Hepatocyte (in vitro differentiated cells): Measurements from ENCODE around the gene VAV3. TPM values are rescaled to one million over a fixed set of nuclear protein-coding genes. Genes with fewer than 3 reads are reported as not detected.

ENCODE experiments used
- DNase-seq: peaks from one replicate; pipeline ENCODE4 v3.0.0-alpha.2; 2016; ENCODE audit warnings: low spot score
- H2AFZ ChIP-seq: fragments of 200-600 bp; sonication (generic); 2 replicates; pipeline ENCODE4 v1.6.0; 2016; ENCODE audit warnings: antibody characterized with exemption, mild to moderate bottlenecking
- H3K27ac ChIP-seq: fragments of 200-600 bp; sonication (generic); 2 replicates; pipeline ENCODE4 v1.5.1; 2016; ENCODE audit warnings: mild to moderate bottlenecking
- H3K27me3 ChIP-seq: fragments of 200-600 bp; sonication (generic); 2 replicates; pipeline ENCODE4 v1.6.1; 2016
- H3K36me3 ChIP-seq: fragments of 200-600 bp; sonication (generic); replicated peaks from 2 replicates; pipeline ENCODE4 v1.5.1; 2016; ENCODE audit warnings: low read depth; ENCODE audit not compliant: insufficient read depth
- H3K4me1 ChIP-seq: fragments of 200-600 bp; sonication (generic); 2 replicates; pipeline ENCODE4 v1.5.1; 2016; ENCODE audit warnings: mild to moderate bottlenecking, moderate library complexity; ENCODE audit not compliant: insufficient read depth
- H3K4me2 ChIP-seq: fragments of 200-600 bp; sonication (generic); 2 replicates; pipeline ENCODE4 v1.6.0; 2016
- H3K4me3 ChIP-seq: fragments of 200-600 bp; sonication (generic); 2 replicates; pipeline ENCODE4 v1.5.1; 2016; ENCODE audit warnings: mild to moderate bottlenecking
- H3K79me2 ChIP-seq: fragments of 200-600 bp; sonication (generic); 2 replicates; pipeline ENCODE4 v1.6.0; 2017; ENCODE audit warnings: mild to moderate bottlenecking
- H3K9me2 ChIP-seq: fragments of 200-600 bp; sonication (generic); replicated peaks from 2 replicates; pipeline ENCODE4 v1.6.0; 2017; ENCODE audit warnings: mild to moderate bottlenecking; ENCODE audit not compliant: insufficient read depth
- H3K9me3 ChIP-seq: fragments of 200-600 bp; sonication (generic); 2 replicates; pipeline ENCODE4 v1.5.1; 2016; ENCODE audit warnings: low read depth, mild to moderate bottlenecking
- H4K20me1 ChIP-seq: fragments of 200-600 bp; sonication (generic); 2 replicates; pipeline ENCODE4 v1.6.0; 2016; ENCODE audit warnings: mild to moderate bottlenecking; ENCODE audit not compliant: insufficient read depth, poor library complexity, severe bottlenecking
- CTCF ChIP-seq: fragments of 200-600 bp; sonication (generic); IDR thresholded peaks from 2 replicates; pipeline ENCODE4 v1.5.1; 2016; ENCODE audit warnings: antibody characterized with exemption, mild to moderate bottlenecking; ENCODE audit not compliant: poor library complexity
- EZH2 ChIP-seq: fragments of 200-600 bp; sonication (generic); IDR thresholded peaks from 2 replicates; pipeline ENCODE4 v1.6.1; 2016; ENCODE audit warnings: antibody characterized with exemption, mild to moderate bottlenecking, borderline replicate concordance
- EZH2phosphoT487 ChIP-seq: fragments of 200-600 bp; sonication (generic); IDR thresholded peaks from one replicate; pipeline ENCODE4 v1.6.1; 2018; ENCODE audit warnings: antibody characterized with exemption, mild to moderate bottlenecking, low read depth, moderate library complexity; ENCODE audit not compliant: unreplicated experiment, severe bottlenecking
- WGBS: methylation state at CpG from one replicate; pipeline ENCODE4 v1.1.6; 2016; ENCODE audit warnings: low lambda C conversion rate; ENCODE audit errors: missing lambda C conversion rate; 5-methylcytosine and 5-hydroxymethylcytosine counted together
- polyA plus RNA-seq: library from polyadenylated mRNA; unstranded; fragments of >200 nt; fragmentation: Nextera tagmentation; extraction: Ambion mirVana; gene quantifications from 2 replicates; pipeline ENCODE4 v1.2.1, GENCODE V29; 2016
- total RNA-seq: library from RNA; depleted of rRNA; stranded (reverse); fragments of >200 nt; gene quantifications from 2 replicates; pipeline ENCODE4 v1.2.3, GENCODE V29; 2014

Gene VAV3
- total and polyA plus RNA-seq, 2 experiments from 2014 or later: 12.3 to 40.5 TPM

DNA sequence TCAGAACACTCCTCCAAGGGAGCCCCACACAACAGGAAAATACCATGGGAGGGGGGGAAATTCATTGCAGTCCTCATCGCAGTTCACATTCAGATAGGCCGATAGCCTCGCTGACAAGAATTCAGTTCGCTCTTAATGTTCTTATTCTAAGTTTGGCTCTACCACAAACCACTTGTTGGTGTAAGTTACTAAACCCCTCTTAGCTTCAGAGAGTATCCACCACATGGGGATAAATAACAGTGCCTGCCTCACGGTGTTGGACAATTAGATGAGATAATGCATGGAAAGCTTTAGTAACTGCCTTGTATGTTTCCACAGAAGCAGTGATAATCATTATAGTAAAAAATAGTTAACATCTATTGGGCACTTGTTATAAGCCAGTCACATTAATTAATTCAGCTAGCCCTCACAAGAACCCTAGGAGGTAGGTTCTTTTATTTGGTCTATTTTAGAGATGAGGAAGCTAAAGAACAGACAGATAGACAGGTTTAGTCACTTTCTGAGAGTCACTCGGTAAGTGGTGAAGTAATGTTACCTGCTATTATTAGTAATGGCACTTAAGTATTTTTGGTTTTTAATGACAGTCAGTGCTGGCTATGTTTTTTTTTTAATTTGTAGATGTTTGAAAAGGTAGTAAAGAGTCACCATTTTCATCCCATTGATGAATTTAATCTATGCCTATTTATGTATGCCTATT lies 10.1 kb downstream of the VAV3 start:
- H3K27ac ChIP-seq: no peak overlapping the region
- H3K36me3 ChIP-seq: no peaks in the 10 kb centered on the region
- H3K9me3 ChIP-seq: no peaks in the 10 kb centered on the region
- H4K20me1 ChIP-seq: no peaks in the 10 kb centered on the region
- H3K4me2 ChIP-seq: no peak overlapping the region
- no peaks in the 10 kb centered on the region for H3K9me2 ChIP-seq
- DNase-seq: no peak
- no peak overlapping the region for H3K4me3 ChIP-seq
- 92% methylated on average over 6 of the region's 6 CpGs for WGBS
- H3K4me1 ChIP-seq: no peaks in the 10 kb centered on the region
- H3K79me2 ChIP-seq: no peaks in the 10 kb centered on the region
- no peak overlapping the region for H2AFZ ChIP-seq
- TF ChIP-seq EZH2phosphoT487 (no peak), EZH2 (no peak), CTCF (no peak)
- peaks cover 6% of the 10 kb centered on the region for H3K27me3 ChIP-seq

DNA sequence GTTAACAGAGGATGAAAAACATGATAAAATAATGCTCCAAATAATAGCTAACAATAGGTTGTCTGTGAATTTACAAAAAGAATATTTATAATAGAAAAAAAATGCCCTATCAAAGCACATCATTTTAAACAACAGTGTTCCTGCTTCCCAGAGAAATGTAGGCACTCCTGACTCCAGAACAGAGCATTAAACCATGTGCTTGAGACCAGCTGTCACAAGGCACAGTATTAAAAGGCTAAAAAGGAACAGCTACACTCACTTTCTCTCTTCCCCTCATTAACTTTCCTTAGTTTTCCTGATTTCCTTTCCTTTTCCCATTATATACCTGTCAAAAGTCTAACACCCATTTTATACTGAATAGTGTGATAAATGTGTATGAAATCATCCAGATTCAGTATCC lies 10.9 kb downstream of the VAV3 start:
- no peaks in the 10 kb centered on the region for H4K20me1 ChIP-seq
- H3K27me3 ChIP-seq: peaks cover 6% of the 10 kb centered on the region
- TF ChIP-seq CTCF (no peak), EZH2 (no peak), EZH2phosphoT487 (no peak)
- H3K4me2 ChIP-seq: no peak overlapping the region
- no peaks in the 10 kb centered on the region for H3K9me2 ChIP-seq
- no peaks in the 10 kb centered on the region for H3K36me3 ChIP-seq
- H3K9me3 ChIP-seq: no peaks in the 10 kb centered on the region
- no peak overlapping the region for H2AFZ ChIP-seq
- no peak overlapping the region for H3K27ac ChIP-seq
- DNase-seq: no peak
- no peaks in the 10 kb centered on the region for H3K4me1 ChIP-seq
- no peaks in the 10 kb centered on the region for H3K79me2 ChIP-seq
- no peak overlapping the region for H3K4me3 ChIP-seq

DNA sequence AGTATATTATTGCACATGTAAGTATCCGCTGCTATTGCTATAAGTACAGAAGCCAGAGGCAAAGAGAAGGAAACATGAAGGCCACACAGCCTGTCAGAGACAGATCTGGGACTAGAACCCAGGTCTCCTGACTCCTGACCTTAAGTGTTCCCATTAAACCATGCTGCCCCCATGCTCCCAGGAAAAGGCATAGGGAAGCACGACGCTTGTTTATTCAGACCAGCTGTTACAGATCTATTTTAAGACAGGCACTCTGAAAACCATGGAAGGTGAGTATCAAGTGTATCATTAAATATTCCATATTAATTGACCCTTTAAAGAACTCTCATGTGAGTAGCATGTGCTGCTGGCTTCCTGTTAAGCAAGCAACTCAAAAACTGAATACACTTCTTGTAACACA lies 11.4 kb downstream of the VAV3 start:
- DNase-seq: no peak
- H2AFZ ChIP-seq: no peak overlapping the region
- 75% methylated on average over 3 of the region's 3 CpGs for WGBS
- H3K4me1 ChIP-seq: no peaks in the 10 kb centered on the region
- peaks cover 6% of the 10 kb centered on the region for H3K27me3 ChIP-seq
- H3K4me3 ChIP-seq: no peak overlapping the region
- no peaks in the 10 kb centered on the region for H4K20me1 ChIP-seq
- H3K4me2 ChIP-seq: no peak overlapping the region
- H3K9me2 ChIP-seq: no peaks in the 10 kb centered on the region
- no peak for TF ChIP-seq EZH2
- no peak for TF ChIP-seq EZH2phosphoT487
- no peak for TF ChIP-seq CTCF
- no peaks in the 10 kb centered on the region for H3K79me2 ChIP-seq
- no peaks in the 10 kb centered on the region for H3K9me3 ChIP-seq
- no peaks in the 10 kb centered on the region for H3K36me3 ChIP-seq
- H3K27ac ChIP-seq: no peak overlapping the region

GRCh38 chr1:107952989-107953388 lies 12.0 kb downstream of the VAV3 start:
- Histone ChIP-seq H2AFZ (no peak overlapping the region), H4K20me1 (no peaks in the 10 kb centered on the region), H3K4me2 (no peak overlapping the region), H3K27ac (no peak overlapping the region), H3K9me2 (no peaks in the 10 kb centered on the region), H3K4me3 (no peak overlapping the region), H3K27me3 (peaks cover 6% of the 10 kb centered on the region), H3K36me3 (no peaks in the 10 kb centered on the region), H3K4me1 (no peaks in the 10 kb centered on the region), H3K9me3 (no peaks in the 10 kb centered on the region), H3K79me2 (no peaks in the 10 kb centered on the region)
- no peak for DNase-seq
- 84% methylated on average over 2 of the region's 2 CpGs for WGBS
- TF ChIP-seq EZH2phosphoT487 (no peak), CTCF (no peak), EZH2 (no peak)
